ENCODE data around the gene B4GALNT1. TPM values are rescaled to one million over a fixed set of nuclear protein-coding genes. Genes with fewer than 3 reads are reported as not detected.

B4GALNT1 gene
- total and polyA plus RNA-seq, 2 of the 13 experiments (the other 11 are each of a cell fraction or from before 2014, with no cell fraction given) = 4.5 to 5.4 TPM

DNA sequence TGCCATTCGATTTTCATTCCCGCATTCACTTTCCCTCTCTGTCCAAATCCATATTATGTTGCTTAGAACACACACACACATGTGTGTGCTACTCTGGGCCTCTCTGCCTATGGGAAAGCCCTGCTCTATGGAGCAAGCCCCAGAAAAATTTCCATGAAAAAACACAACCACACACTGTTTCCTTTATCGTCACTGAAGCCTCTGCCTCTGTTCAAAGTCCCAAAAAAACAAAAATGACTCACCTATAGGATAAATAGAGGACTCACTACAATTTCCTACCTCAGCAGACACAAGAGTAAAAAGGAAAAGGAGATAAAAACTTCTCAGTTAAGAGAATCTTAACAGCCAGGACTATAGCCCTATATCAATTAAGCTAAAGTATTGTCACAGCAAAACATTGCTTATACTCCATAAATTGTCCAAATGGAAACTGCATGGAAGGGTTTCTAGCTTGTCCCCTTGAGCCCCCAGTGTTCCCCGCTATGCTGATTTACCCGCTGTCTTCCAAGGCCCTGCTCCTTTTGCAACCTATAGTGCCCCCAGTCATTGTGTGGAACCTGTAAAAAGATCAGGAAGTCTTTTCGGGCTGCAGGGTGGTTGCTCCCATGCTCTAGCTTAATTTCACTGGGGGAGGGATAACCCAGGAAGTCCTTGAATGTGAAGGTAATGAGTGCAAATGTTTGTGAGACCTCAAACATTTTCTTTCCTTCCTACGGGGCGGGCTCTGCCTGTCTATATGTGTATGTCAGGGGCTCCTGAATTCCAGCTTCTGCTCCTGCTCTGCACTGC is 53.1 kb downstream of the B4GALNT1 start (continued):
- TF ChIP-seq BCLAF1 (IDR thresholded peaks at IDR 0.05) (no peak), ZNF740 (CRISPR knock-in tag; IDR thresholded peaks at IDR 0.05) (no peak), SP140L (CRISPR knock-in tag; IDR thresholded peaks at IDR 0.05; ENCODE audit: borderline replicate concordance) (no peak), NFKBIZ (CRISPR knock-in tag; IDR thresholded peaks at IDR 0.05) (no peak), MXD4 (CRISPR knock-in tag; IDR thresholded peaks at IDR 0.05) (no peak), ZNF605 (CRISPR knock-in tag; IDR thresholded peaks at IDR 0.05) (no peak), ZNF543 (CRISPR knock-in tag; IDR thresholded peaks at IDR 0.05) (no peak), HMGXB4 (CRISPR knock-in tag; IDR thresholded peaks at IDR 0.05; ENCODE audit: borderline replicate concordance in 1 of 2, low read depth in 1 of 2) (no peak; a peak in 1 of 4 replicates), ZNF251 (CRISPR knock-in tag; IDR thresholded peaks at IDR 0.05) (no peak), DDIT3 (CRISPR knock-in tag; IDR thresholded peaks at IDR 0.05) (no peak), HNRNPH1 (optimal IDR thresholded peaks at IDR 0.05; ENCODE audit: low read depth, low read length) (no peak), ZNF225 (CRISPR knock-in tag; IDR thresholded peaks at IDR 0.05) (no peak), CENPT (CRISPR knock-in tag; IDR thresholded peaks at IDR 0.05; ENCODE audit: low read depth) (no peak), ZNF724P (CRISPR knock-in tag; IDR thresholded peaks at IDR 0.05; ENCODE audit: borderline replicate concordance) (no peak), ZNF7 (CRISPR knock-in tag; IDR thresholded peaks at IDR 0.05) (no peak), MYNN (CRISPR knock-in tag; IDR thresholded peaks at IDR 0.05; ENCODE audit: low read depth) (no peak), ZZZ3 (CRISPR knock-in tag; IDR thresholded peaks at IDR 0.05; ENCODE audit: borderline replicate concordance) (no peak), FOXM1 (CRISPR knock-in tag; IDR thresholded peaks at IDR 0.05) (no peak)
- TF ChIP-seq, protein P1, sequence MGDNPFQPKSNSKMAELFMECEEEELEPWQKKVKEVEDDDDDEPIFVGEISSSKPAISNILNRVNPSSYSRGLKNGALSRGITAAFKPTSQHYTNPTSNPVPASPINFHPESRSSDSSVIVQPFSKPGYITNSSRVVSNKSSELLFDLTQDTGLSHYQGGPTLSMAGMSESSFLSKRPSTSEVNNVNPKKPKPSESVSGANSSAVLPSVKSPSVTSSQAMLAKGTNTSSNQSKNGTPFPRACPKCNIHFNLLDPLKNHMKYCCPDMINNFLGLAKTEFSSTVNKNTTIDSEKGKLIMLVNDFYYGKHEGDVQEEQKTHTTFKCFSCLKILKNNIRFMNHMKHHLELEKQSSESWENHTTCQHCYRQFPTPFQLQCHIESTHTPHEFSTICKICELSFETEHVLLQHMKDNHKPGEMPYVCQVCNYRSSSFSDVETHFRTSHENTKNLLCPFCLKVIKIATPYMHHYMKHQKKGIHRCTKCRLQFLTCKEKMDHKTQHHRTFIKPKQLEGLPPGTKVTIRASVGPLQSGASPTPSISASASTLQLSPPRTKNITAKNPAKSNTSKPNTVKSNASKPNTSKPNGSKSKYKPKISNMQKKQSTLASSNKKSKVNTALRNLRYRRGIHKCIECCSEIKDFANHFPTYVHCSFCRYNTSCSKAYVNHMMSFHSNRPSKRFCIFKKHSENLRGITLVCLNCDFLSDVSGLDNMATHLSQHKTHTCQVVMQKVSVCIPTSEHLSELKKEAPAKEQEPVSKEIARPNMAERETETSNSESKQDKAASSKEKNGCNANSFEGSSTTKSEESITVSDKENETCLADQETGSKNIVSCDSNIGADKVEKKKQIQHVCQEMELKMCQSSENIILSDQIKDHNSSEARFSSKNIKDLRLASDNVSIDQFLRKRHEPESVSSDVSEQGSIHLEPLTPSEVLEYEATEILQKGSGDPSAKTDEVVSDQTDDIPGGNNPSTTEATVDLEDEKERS (CRISPR knock-in tag; IDR thresholded peaks at IDR 0.05) = no peak
- TF ChIP-seq, protein P2, sequence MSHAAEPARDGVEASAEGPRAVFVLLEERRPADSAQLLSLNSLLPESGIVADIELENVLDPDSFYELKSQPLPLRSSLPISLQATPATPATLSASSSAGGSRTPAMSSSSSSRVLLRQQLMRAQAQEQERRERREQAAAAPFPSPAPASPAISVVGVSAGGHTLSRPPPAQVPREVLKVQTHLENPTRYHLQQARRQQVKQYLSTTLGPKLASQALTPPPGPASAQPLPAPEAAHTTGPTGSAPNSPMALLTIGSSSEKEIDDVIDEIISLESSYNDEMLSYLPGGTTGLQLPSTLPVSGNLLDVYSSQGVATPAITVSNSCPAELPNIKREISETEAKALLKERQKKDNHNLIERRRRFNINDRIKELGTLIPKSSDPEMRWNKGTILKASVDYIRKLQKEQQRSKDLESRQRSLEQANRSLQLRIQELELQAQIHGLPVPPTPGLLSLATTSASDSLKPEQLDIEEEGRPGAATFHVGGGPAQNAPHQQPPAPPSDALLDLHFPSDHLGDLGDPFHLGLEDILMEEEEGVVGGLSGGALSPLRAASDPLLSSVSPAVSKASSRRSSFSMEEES (CRISPR knock-in tag; IDR thresholded peaks at IDR 0.05) = no peak
